Myometrial cell (primary cell): ENCODE data around the gene LTB4R. TPM values are rescaled to one million over a fixed set of nuclear protein-coding genes. Genes with fewer than 3 reads are reported as not detected.

Experiments used
- total RNA-seq: library from RNA; depleted of rRNA; stranded (reverse); fragments of >200 nt; gene quantifications from 2 replicates; pipeline ENCODE4 v1.2.3, GENCODE V29; 2015

LTB4R gene, protein sequence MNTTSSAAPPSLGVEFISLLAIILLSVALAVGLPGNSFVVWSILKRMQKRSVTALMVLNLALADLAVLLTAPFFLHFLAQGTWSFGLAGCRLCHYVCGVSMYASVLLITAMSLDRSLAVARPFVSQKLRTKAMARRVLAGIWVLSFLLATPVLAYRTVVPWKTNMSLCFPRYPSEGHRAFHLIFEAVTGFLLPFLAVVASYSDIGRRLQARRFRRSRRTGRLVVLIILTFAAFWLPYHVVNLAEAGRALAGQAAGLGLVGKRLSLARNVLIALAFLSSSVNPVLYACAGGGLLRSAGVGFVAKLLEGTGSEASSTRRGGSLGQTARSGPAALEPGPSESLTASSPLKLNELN
- under 0.01 and 0.71 TPM in 2 replicates for total RNA-seq

DNA sequence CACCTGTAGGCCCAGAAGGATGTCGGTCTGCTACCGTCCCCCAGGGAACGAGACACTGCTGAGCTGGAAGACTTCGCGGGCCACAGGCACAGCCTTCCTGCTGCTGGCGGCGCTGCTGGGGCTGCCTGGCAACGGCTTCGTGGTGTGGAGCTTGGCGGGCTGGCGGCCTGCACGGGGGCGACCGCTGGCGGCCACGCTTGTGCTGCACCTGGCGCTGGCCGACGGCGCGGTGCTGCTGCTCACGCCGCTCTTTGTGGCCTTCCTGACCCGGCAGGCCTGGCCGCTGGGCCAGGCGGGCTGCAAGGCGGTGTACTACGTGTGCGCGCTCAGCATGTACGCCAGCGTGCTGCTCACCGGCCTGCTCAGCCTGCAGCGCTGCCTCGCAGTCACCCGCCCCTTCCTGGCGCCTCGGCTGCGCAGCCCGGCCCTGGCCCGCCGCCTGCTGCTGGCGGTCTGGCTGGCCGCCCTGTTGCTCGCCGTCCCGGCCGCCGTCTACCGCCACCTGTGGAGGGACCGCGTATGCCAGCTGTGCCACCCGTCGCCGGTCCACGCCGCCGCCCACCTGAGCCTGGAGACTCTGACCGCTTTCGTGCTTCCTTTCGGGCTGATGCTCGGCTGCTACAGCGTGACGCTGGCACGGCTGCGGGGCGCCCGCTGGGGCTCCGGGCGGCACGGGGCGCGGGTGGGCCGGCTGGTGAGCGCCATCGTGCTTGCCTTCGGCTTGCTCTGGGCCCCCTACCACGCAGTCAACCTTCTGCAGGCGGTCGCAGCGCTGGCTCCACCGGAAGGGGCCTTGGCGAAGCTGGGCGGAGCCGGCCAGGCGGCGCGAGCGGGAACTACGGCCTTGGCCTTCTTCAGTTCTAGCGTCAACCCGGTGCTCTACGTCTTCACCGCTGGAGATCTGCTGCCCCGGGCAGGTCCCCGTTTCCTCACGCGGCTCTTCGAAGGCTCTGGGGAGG is at the start of gene LTB4R:
Gene LTB4R, plus strand, starts transcription at position 857 of the 959 bp plus-strand sequence. CDS start 4,150 bp downstream, outside the sequence.

DNA sequence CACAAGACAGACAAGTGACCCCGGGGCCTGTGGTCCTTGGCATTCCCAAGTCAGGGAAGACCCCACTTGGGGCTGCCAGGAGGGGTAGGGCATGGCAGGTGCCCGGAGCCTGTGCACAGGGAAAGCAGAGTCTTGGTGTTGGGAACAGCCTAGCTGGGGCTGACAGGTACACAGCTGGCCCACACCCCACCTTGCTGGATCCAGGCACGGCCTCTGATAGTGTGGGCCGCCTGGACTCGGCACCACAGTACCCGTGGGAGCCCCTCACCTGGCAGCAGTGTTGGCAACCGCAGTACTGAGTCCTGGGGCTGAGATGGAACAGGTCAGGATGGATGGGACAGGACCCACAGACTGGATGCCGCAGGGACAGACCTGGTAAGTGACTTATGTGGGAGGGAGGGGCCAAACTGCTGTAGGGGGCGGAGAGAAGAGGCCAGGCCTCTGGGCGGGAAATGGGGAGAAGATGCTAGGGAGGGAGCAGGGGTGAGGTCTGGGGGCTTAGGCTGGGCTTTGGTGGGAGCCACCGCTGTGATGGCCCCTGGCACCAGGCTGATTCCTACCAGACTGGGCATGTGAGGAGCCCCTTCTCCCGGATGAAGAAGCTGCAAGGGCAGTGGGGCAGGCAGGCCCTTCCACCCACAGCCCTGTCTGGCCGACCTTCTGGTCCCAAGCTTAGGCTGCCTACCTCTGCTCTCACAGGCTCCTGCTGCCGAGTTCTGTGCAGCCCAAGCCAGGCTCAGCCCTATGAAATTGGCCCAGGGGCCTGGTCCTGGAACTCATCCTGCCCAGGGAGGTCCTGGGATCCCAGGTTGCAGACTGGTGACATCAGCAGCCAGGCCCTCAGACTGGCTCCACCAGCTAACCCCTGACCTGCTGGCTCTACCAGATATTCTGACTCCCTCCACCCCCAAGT is 48.2 kb upstream of the LTB4R start, which contains the start of gene TGM1:
Gene TGM1, minus strand, starts transcription at position 357 of the 913 bp plus-strand sequence. CDS start 825 bp downstream, outside the sequence.

DNA sequence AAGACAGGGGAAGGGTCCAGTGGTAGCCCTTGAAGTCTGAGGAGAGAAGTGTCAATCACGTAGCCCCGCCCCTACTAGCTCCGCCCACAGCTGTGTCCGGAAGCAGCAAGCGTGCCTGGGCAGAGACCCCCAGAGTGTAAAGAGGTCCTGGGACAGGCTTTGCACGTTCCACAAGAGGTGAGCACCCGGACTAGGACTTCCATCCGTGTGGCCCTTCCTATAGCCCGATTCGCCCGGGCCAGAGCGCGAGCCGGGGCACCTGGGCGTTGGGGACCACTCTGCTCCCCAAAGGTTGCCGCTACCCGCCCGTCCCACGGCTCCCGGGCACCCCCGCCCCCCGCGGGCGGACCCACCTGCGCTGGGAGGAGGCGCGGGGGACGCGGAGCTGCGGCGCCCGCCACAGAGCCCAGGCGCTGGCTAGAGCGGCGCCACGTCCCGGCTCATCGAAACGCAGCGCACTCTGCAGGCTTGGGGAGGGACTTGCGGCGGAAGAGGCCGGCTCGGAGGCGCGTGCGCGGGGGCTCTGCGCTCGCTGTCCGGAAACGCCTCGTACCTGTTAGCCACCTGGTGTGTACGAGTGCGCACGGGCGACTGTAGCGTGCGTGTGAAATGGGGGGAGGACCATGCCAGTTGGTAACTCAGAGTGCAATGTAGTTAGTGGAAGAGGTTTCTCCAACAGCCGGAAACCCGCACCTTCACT is 40.0 kb upstream of the LTB4R start, which contains the start of gene RABGGTA:
Gene RABGGTA, minus strand, starts transcription at position 464 of the 700 bp plus-strand sequence. CDS start 482 bp downstream, outside the sequence.

DNA sequence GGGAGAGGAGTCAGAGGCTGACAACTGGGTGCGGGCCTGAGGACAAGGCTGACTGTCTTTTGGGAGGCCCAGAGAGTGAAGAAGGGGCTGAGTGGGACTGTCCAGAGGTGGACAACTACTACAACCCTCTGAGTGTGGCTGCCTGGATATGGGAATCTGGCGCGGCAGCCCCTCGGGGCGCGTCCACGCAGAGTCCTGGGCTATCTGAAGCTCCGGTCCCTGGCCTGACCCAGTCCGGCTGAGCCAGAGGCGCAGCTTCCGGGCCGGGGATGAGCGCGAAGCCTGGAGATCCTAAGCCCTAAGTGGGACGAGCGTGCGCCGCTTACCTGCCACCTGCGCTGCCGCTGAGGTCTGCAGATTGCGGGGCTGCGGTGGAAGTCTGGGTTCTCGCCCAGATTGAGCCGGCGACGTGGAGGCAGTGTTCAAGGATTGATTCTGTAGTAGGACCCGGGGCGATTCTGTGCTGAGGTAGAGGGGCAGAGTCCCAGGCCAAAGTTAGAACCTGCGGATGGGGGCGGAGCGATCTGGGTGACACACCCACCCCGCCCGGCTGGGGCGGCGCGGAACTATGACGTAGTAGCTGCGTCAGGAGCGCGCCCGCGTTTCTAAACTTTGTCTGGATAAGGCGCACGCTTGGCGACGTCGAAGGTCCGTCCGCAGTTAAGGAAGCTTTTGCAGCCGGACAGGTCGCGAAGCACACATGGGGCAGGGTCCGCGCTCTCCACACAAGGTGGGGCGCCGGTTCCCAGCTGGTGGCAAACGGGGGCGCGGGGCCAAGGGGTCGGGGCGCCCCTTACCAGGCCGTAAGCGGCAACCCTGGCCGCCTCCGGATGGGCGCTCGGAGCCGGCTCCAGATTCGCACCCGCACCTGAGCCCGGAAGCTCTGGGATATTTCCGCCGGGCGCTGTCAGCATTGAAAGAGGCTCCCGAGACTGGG is 11.8 kb upstream of the LTB4R start, which contains the start of the genes DHRS1 and NOP9:
Gene DHRS1, minus strand, starts transcription at position 526 of the 937 bp plus-strand sequence. CDS start 674 bp downstream, outside the sequence.
Gene NOP9, plus strand, starts transcription at position 596 of the 937 bp plus-strand sequence. Its CDS starts 105 bp downstream, at position 701.

DNA sequence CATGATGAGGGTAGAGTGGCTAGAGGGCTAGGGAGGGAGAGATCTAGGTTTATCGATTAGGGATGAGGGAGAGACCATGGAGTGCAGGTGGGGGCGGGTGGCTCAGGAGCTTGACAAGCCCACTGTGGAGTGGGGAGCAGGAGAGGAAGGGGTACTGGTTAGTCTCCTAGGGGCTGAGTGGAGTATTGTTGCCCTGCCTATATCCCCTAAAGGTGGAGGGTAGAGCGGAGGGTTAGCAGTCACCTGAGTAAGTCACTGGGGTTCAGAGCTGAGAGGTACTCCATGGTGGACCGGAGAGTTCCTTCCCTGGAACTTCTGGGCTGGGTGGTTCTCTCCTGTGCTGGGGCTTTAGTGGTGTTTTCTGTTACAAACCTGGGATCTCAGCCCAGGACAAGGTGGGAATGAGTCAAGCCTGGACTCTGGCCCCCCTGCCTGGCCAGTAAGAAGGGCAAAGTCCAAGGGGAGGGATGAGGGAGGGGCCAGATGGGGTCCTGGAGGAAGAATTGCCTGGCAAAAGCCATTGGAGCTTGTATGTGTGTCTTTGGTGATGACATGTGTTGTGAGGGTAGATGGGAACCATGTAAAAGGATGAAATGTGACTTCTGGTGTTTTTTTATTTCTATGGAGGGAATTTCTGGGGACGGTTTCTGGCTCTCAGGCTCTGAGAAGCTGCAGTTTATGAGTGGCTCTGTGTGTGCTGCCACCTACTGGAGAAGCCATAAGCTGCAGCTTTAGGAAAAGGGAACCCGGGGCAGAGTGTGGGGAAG is 3.5 kb upstream of the LTB4R start, which contains the start of gene CIDEB:
Gene CIDEB, minus strand, starts transcription at position 403 of the 767 bp plus-strand sequence. Its CDS starts 119 bp downstream, at position 284.

DNA sequence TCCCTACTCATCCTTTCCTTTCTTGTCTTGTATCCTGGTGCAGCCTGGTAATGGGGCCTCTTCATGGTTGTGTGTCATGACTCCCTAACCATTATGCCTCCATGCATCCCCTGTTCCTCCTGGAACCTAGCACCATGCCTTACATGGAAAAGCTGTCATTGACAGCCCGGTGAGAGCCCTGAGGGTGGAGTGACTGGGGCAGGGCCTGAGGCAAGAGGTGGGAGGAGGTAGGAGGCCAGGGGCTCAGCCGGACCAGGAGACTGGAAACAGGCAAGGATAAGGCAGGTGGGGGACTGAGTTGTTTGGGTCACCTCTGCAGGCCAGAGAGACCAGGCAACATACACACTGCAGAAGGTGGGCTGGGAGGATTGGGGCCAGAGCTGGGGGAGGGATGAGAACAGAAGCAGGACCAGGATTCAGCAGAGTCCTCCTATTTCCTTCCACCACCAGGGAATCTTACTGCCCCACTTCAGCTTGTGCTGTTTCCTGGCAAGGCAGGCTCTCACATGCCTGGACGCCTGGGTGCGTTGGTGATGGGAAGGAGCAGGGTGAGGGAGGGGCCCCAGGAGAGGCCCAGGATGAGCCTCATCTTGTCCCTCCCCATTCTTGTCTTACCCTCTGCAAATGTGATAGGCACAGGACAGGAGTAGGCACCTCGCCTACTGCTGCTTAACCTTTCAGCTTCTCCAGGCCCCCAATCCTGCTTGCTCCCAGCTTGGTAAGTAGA is 1.6 kb upstream of the LTB4R start, which contains the start of gene LTB4R2:
Gene LTB4R2, plus strand, starts transcription at position 603 of the 727 bp plus-strand sequence. CDS start 525 bp downstream, outside the sequence.

DNA sequence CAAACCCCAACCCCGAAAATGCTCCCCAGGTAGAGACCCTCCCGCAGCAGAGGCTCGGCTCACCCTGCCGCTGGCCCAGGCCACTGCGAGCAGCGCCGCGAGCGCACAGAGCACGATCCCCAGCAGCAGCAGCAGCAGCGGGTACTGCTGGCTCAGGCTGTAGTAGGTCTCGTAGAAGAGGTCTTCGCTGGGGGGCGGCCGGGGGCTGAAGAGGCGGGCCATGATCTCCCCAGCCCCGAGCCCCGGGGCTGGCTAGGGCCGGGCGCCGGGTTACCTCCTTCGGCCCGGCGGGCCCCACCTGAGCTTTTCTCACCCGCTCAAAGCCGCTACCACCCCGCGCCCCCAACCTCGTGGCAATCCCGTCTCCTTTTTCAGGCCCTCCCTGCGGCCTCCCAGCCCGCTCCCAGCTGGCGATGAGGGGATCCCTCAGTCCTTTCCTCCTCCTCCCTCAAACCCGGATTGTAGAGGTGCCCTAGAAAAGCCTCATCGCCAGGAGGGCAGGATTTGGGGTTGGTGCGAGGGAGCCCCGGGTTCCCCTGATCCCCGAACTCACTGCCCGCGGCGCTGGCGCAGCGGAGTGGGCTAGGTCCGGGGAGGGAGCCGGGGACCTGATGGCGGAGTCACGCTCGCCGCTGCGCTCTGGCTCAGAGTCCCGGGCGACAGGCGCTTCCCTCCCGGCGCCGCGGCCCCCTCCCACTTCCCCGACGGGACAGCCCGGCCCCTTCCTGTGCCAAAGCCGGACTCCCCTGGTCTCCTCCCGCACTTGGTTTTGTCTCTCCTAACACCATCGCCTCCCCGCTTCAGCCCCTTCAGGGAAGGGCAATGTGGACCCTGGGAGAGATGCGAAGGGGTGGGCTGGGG is 23.4 kb downstream of the LTB4R start, which contains the start of gene ADCY4:
Gene ADCY4, minus strand, starts transcription at position 641 of the 861 bp plus-strand sequence. Its CDS starts 419 bp downstream, at position 222.

DNA sequence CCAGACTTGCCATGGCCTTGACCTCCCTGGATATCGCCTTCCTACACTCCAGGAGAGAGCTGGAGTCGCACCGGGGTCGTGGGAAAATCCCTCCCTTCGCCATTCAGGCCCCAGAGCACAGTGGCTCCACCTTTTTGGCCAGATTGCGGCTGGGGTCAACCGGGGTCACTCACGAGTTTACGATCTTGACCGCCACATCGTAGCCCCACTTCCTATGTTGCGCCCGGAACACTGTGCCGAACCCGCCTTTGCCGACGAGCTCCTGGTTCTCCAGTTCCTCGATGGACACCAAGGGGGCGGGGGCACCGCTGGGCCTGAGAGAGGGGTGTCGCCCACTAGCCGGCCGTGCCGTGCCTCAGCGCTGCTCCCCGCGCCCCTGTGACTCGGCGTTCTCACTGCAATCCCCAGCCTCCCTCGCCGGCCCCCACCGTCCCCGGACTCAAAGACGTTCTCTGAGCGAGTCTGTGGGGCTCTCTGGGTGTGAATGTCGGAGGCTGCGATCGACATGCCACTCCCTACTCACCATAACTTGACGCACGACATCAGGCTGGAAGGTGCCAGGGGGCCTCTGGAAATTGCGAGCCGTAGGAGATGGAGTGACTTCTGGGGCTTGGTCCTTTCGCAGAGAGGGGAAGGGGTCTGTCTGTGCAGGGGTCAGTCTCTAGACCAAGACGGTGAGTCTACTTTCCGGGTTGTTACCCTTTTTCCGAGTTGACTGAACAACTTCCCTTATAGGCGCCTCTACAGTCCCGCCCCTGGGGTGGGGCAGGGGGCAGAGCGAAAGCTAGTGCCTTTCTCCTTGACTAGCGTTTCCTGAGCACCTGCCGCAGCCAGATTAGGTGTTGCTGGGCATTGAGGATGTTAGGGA is 28.2 kb downstream of the LTB4R start, which contains the start of gene RIPK3:
Gene RIPK3, minus strand, starts transcription at position 708 of the 868 bp plus-strand sequence. Its CDS starts 165 bp downstream, at position 543.

Other genes starting within 250 kb of the LTB4R start
- not detected in 2 replicates for gene CPNE6, start 239.9 kb upstream of the LTB4R start, total RNA-seq
- 44.0 and 79.9 TPM in 2 replicates for gene PCK2, start 217.2 kb upstream of the LTB4R start, total RNA-seq
- 57.1 and 70.3 TPM in 2 replicates for gene DCAF11, start 196.7 kb upstream of the LTB4R start, total RNA-seq
- gene NRL, start 196.6 kb upstream of the LTB4R start, total RNA-seq = under 0.01 and 0.29 TPM in 2 replicates
- not detected in 2 replicates for gene FITM1, start 180.8 kb upstream of the LTB4R start, total RNA-seq
- gene PSME1, start 175.3 kb upstream of the LTB4R start, total RNA-seq = 181 and 193 TPM in 2 replicates
- 14.0 and 20.2 TPM in 2 replicates for gene EMC9, start 169.9 kb upstream of the LTB4R start, total RNA-seq
- 105 and 124 TPM in 2 replicates for gene PSME2, start 164.9 kb upstream of the LTB4R start, total RNA-seq
- 35.7 and 41.8 TPM in 2 replicates for gene RNF31, start 164.0 kb upstream of the LTB4R start, total RNA-seq
- 66.8 and 80.4 TPM in 2 replicates for gene IRF9, start 150.2 kb upstream of the LTB4R start, total RNA-seq
- gene REC8, start 139.4 kb upstream of the LTB4R start, total RNA-seq = 20.0 and 44.7 TPM in 2 replicates
- 70.4 and 79.0 TPM in 2 replicates for gene IPO4, start 122.7 kb upstream of the LTB4R start, total RNA-seq
- gene TM9SF1, start 116.1 kb upstream of the LTB4R start, total RNA-seq = 85.9 and 92.5 TPM in 2 replicates
- gene TSSK4, start 105.8 kb upstream of the LTB4R start, total RNA-seq = not detected in 2 replicates
- 28.0 and 40.8 TPM in 2 replicates for gene CHMP4A, start 98.0 kb upstream of the LTB4R start, total RNA-seq
- gene MDP1, start 95.4 kb upstream of the LTB4R start, total RNA-seq = 11.8 and 12.8 TPM in 2 replicates
- 229 and 231 TPM in 2 replicates for gene NEDD8, start 79.1 kb upstream of the LTB4R start, total RNA-seq
- 83.0 and 111 TPM in 2 replicates for gene GMPR2, start 78.6 kb upstream of the LTB4R start, total RNA-seq
- 48.6 and 95.1 TPM in 2 replicates for gene TINF2, start 68.9 kb upstream of the LTB4R start, total RNA-seq
- gene TGM1, start 48.3 kb upstream of the LTB4R start, total RNA-seq = 0.35 and 4.0 TPM in 2 replicates
- gene RABGGTA, start 39.9 kb upstream of the LTB4R start, total RNA-seq = 33.1 and 65.2 TPM in 2 replicates
- 15.3 and 21.3 TPM in 2 replicates for gene DHRS1, start 11.7 kb upstream of the LTB4R start, total RNA-seq
- 15.0 and 22.0 TPM in 2 replicates for gene NOP9, start 11.7 kb upstream of the LTB4R start, total RNA-seq
- 1.4 and 2.3 TPM in 2 replicates for gene CIDEB, start 3.5 kb upstream of the LTB4R start, total RNA-seq
- gene LTB4R2, start 1.4 kb upstream of the LTB4R start, total RNA-seq = 0.18 and 1.4 TPM in 2 replicates
- not detected in 2 replicates for gene ADCY4, start 23.6 kb downstream of the LTB4R start, total RNA-seq
- not detected in 2 replicates for gene RIPK3, start 28.5 kb downstream of the LTB4R start, total RNA-seq
- gene NFATC4, start 56.7 kb downstream of the LTB4R start, total RNA-seq = 27.8 and 35.7 TPM in 2 replicates
- 11.9 and 12.1 TPM in 2 replicates for gene NYNRIN, start 87.5 kb downstream of the LTB4R start, total RNA-seq
- gene CBLN3, start 118.2 kb downstream of the LTB4R start, total RNA-seq = 2.8 and 4.6 TPM in 2 replicates
- 39.5 and 41.8 TPM in 2 replicates for gene KHNYN, start 118.5 kb downstream of the LTB4R start, total RNA-seq
- gene SDR39U1, start 131.3 kb downstream of the LTB4R start, total RNA-seq = 18.1 and 32.9 TPM in 2 replicates
- gene CMA1, start 196.8 kb downstream of the LTB4R start, total RNA-seq = not detected in 2 replicates